Keratinocyte (primary cell): ENCODE data around the gene MUC4. TPM values are rescaled to one million over a fixed set of nuclear protein-coding genes. Genes with fewer than 3 reads are reported as not detected.
"Not testable (repeated sequence)": the region's sequence is repeated elsewhere in the genome, so short reads cannot be mapped to it uniquely, and the experiment has no call there.

ENCODE experiments used
- DNase-seq: peaks from one replicate; pipeline ENCODE4 v3.0.0-alpha.2; 2011; ENCODE audit warnings: low read depth, missing footprints, low spot score
- FAIRE-seq: peaks from 2 replicates; lab custom pipeline; 2011; peaks lifted over from hg19 to GRCh38; lab: Jason Lieb, UNC
- H2AFZ ChIP-seq: 2 replicates; pipeline ENCODE4 v1.6.0; 2012; ENCODE audit warnings: low read length, control low read depth, inconsistent platforms; ENCODE audit not compliant: control insufficient read depth
- H3K27ac ChIP-seq: 2 replicates; pipeline ENCODE4 v1.5.1; 2011; ENCODE audit warnings: low read length; ENCODE audit not compliant: control insufficient read depth, insufficient read depth
- H3K27me3 ChIP-seq: 3 replicates; pipeline ENCODE4 v1.6.0; 2011; ENCODE audit warnings: low read length; ENCODE audit not compliant: control insufficient read depth, insufficient read depth; ENCODE audit errors: extremely low read depth
- H3K36me3 ChIP-seq, 2 experiments: 2 replicates in 1 of 2; 3 replicates in 1 of 2; pipeline ENCODE4 v1.5.1; 2011; ENCODE audit warnings: low read length in 2 of 2, mild to moderate bottlenecking in 1 of 2; ENCODE audit not compliant: control insufficient read depth in 2 of 2, insufficient read depth in 2 of 2; ENCODE audit errors: extremely low read depth in 1 of 2
- H3K4me1 ChIP-seq: 3 replicates; pipeline ENCODE4 v1.5.1; 2011; ENCODE audit warnings: low read length; ENCODE audit not compliant: control insufficient read depth, insufficient read depth; ENCODE audit errors: extremely low read depth
- H3K4me2 ChIP-seq: 3 replicates; pipeline ENCODE4 v1.6.0; 2011; ENCODE audit warnings: low read depth, low read length; ENCODE audit not compliant: control insufficient read depth, insufficient read depth; ENCODE audit errors: extremely low read depth
- H3K4me3 ChIP-seq, 3 experiments: fragments of 200-600 bp in 1 of 3; sonication (generic) in 1 of 3; 2 replicates in 2 of 3; 3 replicates in 1 of 3; pipeline ENCODE4 v1.5.1; 2011 to 2016; ENCODE audit warnings: low read length in 3 of 3, mild to moderate bottlenecking in 3 of 3, control low read depth in 2 of 3, inconsistent platforms in 1 of 3, low read depth in 1 of 3, mixed read lengths in 1 of 3, mixed run types in 1 of 3, moderate library complexity in 1 of 3; ENCODE audit not compliant: control insufficient read depth in 2 of 3, insufficient read depth in 2 of 3; ENCODE audit errors: extremely low read depth in 1 of 3
- H3K79me2 ChIP-seq: 2 replicates; pipeline ENCODE4 v1.6.0; 2012; ENCODE audit warnings: low read length; ENCODE audit not compliant: control insufficient read depth, insufficient read depth
- H3K9ac ChIP-seq: 3 replicates; pipeline ENCODE4 v1.6.0; 2011; ENCODE audit warnings: low read length; ENCODE audit not compliant: control insufficient read depth, insufficient read depth; ENCODE audit errors: extremely low read depth
- H3K9me1 ChIP-seq: 3 replicates; pipeline ENCODE4 v1.6.0; 2011; ENCODE audit warnings: low read length; ENCODE audit not compliant: control insufficient read depth, insufficient read depth; ENCODE audit errors: extremely low read depth
- H3K9me3 ChIP-seq: 2 replicates; pipeline ENCODE4 v1.5.1; 2012; ENCODE audit warnings: low read depth, low read length; ENCODE audit not compliant: control insufficient read depth
- H4K20me1 ChIP-seq: 3 replicates; pipeline ENCODE4 v1.6.0; 2011; ENCODE audit warnings: low read length; ENCODE audit not compliant: control insufficient read depth, insufficient read depth; ENCODE audit errors: extremely low read depth
- EZH2 ChIP-seq: IDR thresholded peaks from one replicate; pipeline ENCODE4 v1.6.1; 2012; ENCODE audit warnings: inconsistent platforms, mild to moderate bottlenecking, low read length, moderate library complexity
- dilution Hi-C: fragments of 300-500 bp; cut with MboI; formaldehyde crosslinking; loops from one replicate; pipeline ENCODE4 v1.7.0; 2020; ENCODE audit warnings: low sequenced_read_pairs; ENCODE audit not compliant: extremely low pct_ligation_motif_present
- polyA plus RNA-seq, 5 experiments: library from polyadenylated mRNA; depleted of rRNA in 3 of 5; stranded (reverse) in 3 of 5; stranded (forward) in 1 of 5; unstranded in 1 of 5; fragments of >200 nt; gene quantifications; 1 replicate in 1 of 5; 2 replicates in 3 of 5; 3 replicates in 1 of 5; pipeline versions ENCODE4 v1.2.1 to v1.2.3, GENCODE V29; 2011 to 2012; ENCODE audit warnings: missing spikeins in 2 of 5, low read depth in 1 of 5, low replicate concordance in 1 of 5
- TF ChIP-seq, protein P1 (sequence below), 3 experiments: IDR thresholded peaks in 1 of 3; conservative IDR thresholded peaks in 1 of 3; optimal IDR thresholded peaks in 1 of 3; 2 replicates in 2 of 3; 3 replicates in 1 of 3; pipeline versions ENCODE3 to v1.5.1; 2011; ENCODE audit warnings: low read length in 3 of 3, mild to moderate bottlenecking in 3 of 3, moderate library complexity in 2 of 3, control low read depth in 1 of 3, inconsistent platforms in 1 of 3; ENCODE audit not compliant: insufficient read depth in 2 of 3; ENCODE audit errors: extremely low read depth in 1 of 3

The MUC4 gene
- polyA plus RNA-seq, 1 donor (not counting 4 experiments of a cell fraction or from before 2014, with no cell fraction given): not detected

DNA sequence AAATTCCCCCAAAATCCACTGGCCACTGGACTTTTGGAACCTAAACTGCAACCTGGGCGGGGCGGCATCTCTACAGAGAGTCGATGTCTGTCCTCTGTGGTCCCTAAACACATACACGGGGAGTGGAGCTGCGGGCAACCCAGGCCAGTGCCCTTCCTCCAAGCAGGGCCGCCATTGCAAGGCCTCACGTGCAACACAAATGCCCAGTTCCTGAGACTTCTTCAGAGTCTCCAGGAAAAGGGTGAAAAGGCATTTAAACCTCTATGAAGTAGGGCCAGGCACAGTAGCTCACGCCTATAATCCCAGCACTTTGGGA is 4.9 kb downstream of the MUC4 start:
- no peaks in the 10 kb centered on the region for H3K4me1 ChIP-seq
- H2AFZ ChIP-seq: no peak overlapping the region
- TF ChIP-seq, protein P1, sequence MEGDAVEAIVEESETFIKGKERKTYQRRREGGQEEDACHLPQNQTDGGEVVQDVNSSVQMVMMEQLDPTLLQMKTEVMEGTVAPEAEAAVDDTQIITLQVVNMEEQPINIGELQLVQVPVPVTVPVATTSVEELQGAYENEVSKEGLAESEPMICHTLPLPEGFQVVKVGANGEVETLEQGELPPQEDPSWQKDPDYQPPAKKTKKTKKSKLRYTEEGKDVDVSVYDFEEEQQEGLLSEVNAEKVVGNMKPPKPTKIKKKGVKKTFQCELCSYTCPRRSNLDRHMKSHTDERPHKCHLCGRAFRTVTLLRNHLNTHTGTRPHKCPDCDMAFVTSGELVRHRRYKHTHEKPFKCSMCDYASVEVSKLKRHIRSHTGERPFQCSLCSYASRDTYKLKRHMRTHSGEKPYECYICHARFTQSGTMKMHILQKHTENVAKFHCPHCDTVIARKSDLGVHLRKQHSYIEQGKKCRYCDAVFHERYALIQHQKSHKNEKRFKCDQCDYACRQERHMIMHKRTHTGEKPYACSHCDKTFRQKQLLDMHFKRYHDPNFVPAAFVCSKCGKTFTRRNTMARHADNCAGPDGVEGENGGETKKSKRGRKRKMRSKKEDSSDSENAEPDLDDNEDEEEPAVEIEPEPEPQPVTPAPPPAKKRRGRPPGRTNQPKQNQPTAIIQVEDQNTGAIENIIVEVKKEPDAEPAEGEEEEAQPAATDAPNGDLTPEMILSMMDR (optimal IDR thresholded peaks at IDR 0.05 in 1 of 3, IDR thresholded peaks at IDR 0.05 in 1 of 3, conservative IDR thresholded peaks at IDR 0.05 in 1 of 3; ENCODE audit: extremely low read depth in 1 of 3, insufficient read depth in 2 of 3, low read length in 3 of 3): no peak
- TF ChIP-seq EZH2: no peak
- no peak overlapping the region for H3K4me3 ChIP-seq
- H3K9me3 ChIP-seq: no peaks in the 10 kb centered on the region
- FAIRE-seq: no peak
- peaks cover 47% of the 10 kb centered on the region for H3K27me3 ChIP-seq
- no peak overlapping the region for H3K27ac ChIP-seq
- H3K9me1 ChIP-seq: no peaks in the 10 kb centered on the region
- no peaks in the 10 kb centered on the region for H3K36me3 ChIP-seq
- no peak overlapping the region for H3K4me2 ChIP-seq
- H3K9ac ChIP-seq: no peak overlapping the region
- dilution Hi-C loops: no loop called here
- H4K20me1 ChIP-seq: no peaks in the 10 kb centered on the region
- H3K79me2 ChIP-seq: no peaks in the 10 kb centered on the region
- DNase-seq: no peak

- Histone ChIP-seq H3K9ac (no peak overlapping the region), H3K27me3 (peaks cover 47% of the 10 kb centered on the region), H3K79me2 (no peaks in the 10 kb centered on the region), H3K27ac (no peak overlapping the region), H3K9me3 (no peaks in the 10 kb centered on the region), H4K20me1 (no peaks in the 10 kb centered on the region), H3K9me1 (no peaks in the 10 kb centered on the region), H2AFZ (no peak overlapping the region), H3K4me1 (no peaks in the 10 kb centered on the region), H3K36me3 (no peaks in the 10 kb centered on the region), H3K4me3 (no peak overlapping the region), H3K4me2 (no peak overlapping the region)
- no peak for FAIRE-seq
- dilution Hi-C loops: no loop called here
- no peak for TF ChIP-seq EZH2
- TF ChIP-seq, protein P1 (optimal IDR thresholded peaks at IDR 0.05 in 1 of 3, IDR thresholded peaks at IDR 0.05 in 1 of 3, conservative IDR thresholded peaks at IDR 0.05 in 1 of 3; ENCODE audit: extremely low read depth in 1 of 3, insufficient read depth in 2 of 3, low read length in 3 of 3): no peak
- no peak for DNase-seq
Observed at GRCh38 chr3:195806211-195806915, 5.4 kb downstream of the MUC4 start.

GRCh38 chr3:195805588-195805987 is 6.1 kb downstream of the MUC4 start:
- FAIRE-seq, H3K4me2 ChIP-seq, H4K20me1 ChIP-seq, H3K9me3 ChIP-seq, DNase-seq, H2AFZ ChIP-seq, H3K4me1 ChIP-seq, H3K9me1 ChIP-seq, H3K4me3 ChIP-seq, H3K79me2 ChIP-seq, H3K36me3 ChIP-seq, H3K9ac ChIP-seq, dilution Hi-C loops, H3K27ac ChIP-seq: not testable (repeated sequence)
- peaks cover 49% of the 10 kb centered on the region for H3K27me3 ChIP-seq
